RWPE2 (cell line): ENCODE data around the gene TRAPPC2L.

Source experiments
- ATAC-seq: fragments of 200-7000 bp; cut with Tn5 transposase; 3 replicates; pipeline ENCODE4 v1.9.1; 2021; ENCODE audit warnings: low read depth
- DNase-seq: peaks from one replicate; pipeline ENCODE4 v3.0.0-alpha.2; 2020; ENCODE audit warnings: low spot score
- H3K27ac ChIP-seq: fragments of 450-650 bp; 2 replicates; pipeline ENCODE4 v1.5.1; 2017; ENCODE audit warnings: mild to moderate bottlenecking; ENCODE audit not compliant: poor library complexity, severe bottlenecking
- H3K27me3 ChIP-seq: fragments of 250-450 bp; sonication (Bioruptor Pico); 2 replicates; pipeline ENCODE4 v1.5.1; 2021; ENCODE audit warnings: mild to moderate bottlenecking, moderate library complexity; ENCODE audit not compliant: insufficient read depth, poor library complexity, severe bottlenecking
- H3K36me3 ChIP-seq: fragments of 250-450 bp; sonication (Bioruptor Pico); 2 replicates; pipeline ENCODE4 v1.5.1; 2020; ENCODE audit warnings: low read depth, mild to moderate bottlenecking, moderate library complexity
- H3K4me1 ChIP-seq: fragments of 250-450 bp; sonication (Bioruptor Pico); 2 replicates; pipeline ENCODE4 v1.5.1; 2021; ENCODE audit warnings: mild to moderate bottlenecking, moderate library complexity; ENCODE audit not compliant: insufficient read depth, poor library complexity, severe bottlenecking
- H3K4me3 ChIP-seq: fragments of 250-450 bp; sonication (Bioruptor Pico); 2 replicates; pipeline ENCODE4 v1.5.1; 2021; ENCODE audit warnings: mild to moderate bottlenecking, moderate library complexity; ENCODE audit not compliant: severe bottlenecking
- H3K9me3 ChIP-seq: fragments of 250-450 bp; sonication (Bioruptor Pico); 2 replicates; pipeline ENCODE4 v1.5.1; 2021; ENCODE audit warnings: mild to moderate bottlenecking, moderate library complexity; ENCODE audit not compliant: severe bottlenecking
- CTCF ChIP-seq: fragments of 450-650 bp; IDR thresholded peaks from one replicate; pipeline ENCODE4 v1.5.1; 2017; ENCODE audit warnings: mild to moderate bottlenecking, moderate library complexity; ENCODE audit not compliant: poor library complexity, severe bottlenecking

Gene TRAPPC2L

GRCh38 chr16:88865742-88866141 lies 8.8 kb downstream of the TRAPPC2L start:
- Histone ChIP-seq H3K36me3 (peaks cover 4% of the 10 kb centered on the region; the same call in 1 of the 2 replicates), H3K4me1 (no peaks in the 10 kb centered on the region), H3K27me3 (peaks cover 2% of the 10 kb centered on the region), H3K4me3 (no peak overlapping the region), H3K9me3 (no peaks in the 10 kb centered on the region), H3K27ac (no peak overlapping the region)
- ATAC-seq (no peak), DNase-seq (no peak)
- no peak for TF ChIP-seq CTCF

- DNase-seq: no peak
- ATAC-seq: no peak
- Histone ChIP-seq H3K4me3 (no peak within 1 kb of the TSS), H3K27ac (no peak within 1 kb of the TSS), H3K27me3 (peaks cover 5% of the 10 kb centered on the region), H3K36me3 (no peaks in the 10 kb centered on the region), H3K4me1 (no peaks in the 10 kb centered on the region), H3K9me3 (no peaks in the 10 kb centered on the region)
- no peak for TF ChIP-seq CTCF
Observed at GRCh38 chr16:88866151-88866920, 9.4 kb downstream of the TRAPPC2L start, which contains the start of gene PABPN1L. TSS of gene PABPN1L (minus strand) at chr16:88866660. CDS start at chr16:88866606, 54 bp downstream.

GRCh38 chr16:88867581-88868246 lies 10.8 kb downstream of the TRAPPC2L start:
- Histone ChIP-seq H3K27ac (no peak overlapping the region), H3K9me3 (no peaks in the 10 kb centered on the region), H3K4me3 (no peak overlapping the region), H3K36me3 (no peaks in the 10 kb centered on the region), H3K4me1 (no peaks in the 10 kb centered on the region), H3K27me3 (peaks cover 5% of the 10 kb centered on the region)
- no peak for ATAC-seq
- TF ChIP-seq CTCF: no peak
- no peak for DNase-seq

- no peak for ATAC-seq
- DNase-seq: no peak
- H3K4me1 ChIP-seq: no peaks in the 10 kb centered on the region
Observed at GRCh38 chr16:88868974-88869672, 12.2 kb downstream of the TRAPPC2L start.

More at GRCh38 chr16:88868974-88869672, 12.2 kb downstream of the TRAPPC2L start:
- Histone ChIP-seq H3K4me3 (no peak overlapping the region), H3K27ac (no peak overlapping the region), H3K9me3 (no peaks in the 10 kb centered on the region), H3K27me3 (peaks cover 5% of the 10 kb centered on the region), H3K36me3 (no peaks in the 10 kb centered on the region)
- TF ChIP-seq CTCF: no peak
